OCI-LY1 (cell line): Measurements from ENCODE around the gene EYS.
"Not testable (repeated sequence)": the region's sequence is repeated elsewhere in the genome, so short reads cannot be mapped to it uniquely, and the experiment has no call there.

Source experiments
- H2AFZ ChIP-seq: fragments of 200-600 bp; sonication (generic), shearing (Covaris generic); 2 replicates; pipeline ENCODE4 v1.6.0; 2014; ENCODE audit warnings: antibody characterized with exemption, mild to moderate bottlenecking, low read length
- H3F3A ChIP-seq: fragments of 200-600 bp; sonication (generic), shearing (Covaris generic); 2 replicates; pipeline ENCODE4 v1.6.0; 2014; ENCODE audit warnings: mild to moderate bottlenecking, antibody characterized with exemption, low read length, moderate library complexity; ENCODE audit not compliant: insufficient read depth
- H3K27ac ChIP-seq: fragments of 200-600 bp; sonication (generic); 2 replicates; pipeline ENCODE4 v1.5.1; 2014; ENCODE audit warnings: low read length, mixed run types, mild to moderate bottlenecking, low read depth; ENCODE audit not compliant: poor library complexity, severe bottlenecking
- H3K27me3 ChIP-seq: fragments of 200-600 bp; sonication (generic); 2 replicates; pipeline ENCODE4 v1.6.0; 2014; ENCODE audit warnings: antibody characterized with exemption, mild to moderate bottlenecking, low read length, moderate library complexity; ENCODE audit not compliant: insufficient read depth
- H3K36me3 ChIP-seq: fragments of 200-600 bp; sonication (generic); 2 replicates; pipeline ENCODE4 v1.6.1; 2014; ENCODE audit warnings: mild to moderate bottlenecking, antibody characterized with exemption, low read length, moderate library complexity, mixed read lengths; ENCODE audit not compliant: insufficient read depth
- H3K4me1 ChIP-seq: fragments of 200-600 bp; sonication (generic); 2 replicates; pipeline ENCODE4 v1.5.1; 2014; ENCODE audit warnings: mild to moderate bottlenecking, low read length, moderate library complexity; ENCODE audit not compliant: insufficient read depth, severe bottlenecking
- H3K4me2 ChIP-seq: fragments of 200-600 bp; sonication (generic), shearing (Covaris generic); 2 replicates; pipeline ENCODE4 v1.6.1; 2014; ENCODE audit warnings: low read length
- H3K4me3 ChIP-seq: fragments of 200-600 bp; sonication (generic); 2 replicates; pipeline ENCODE4 v1.5.1; 2014; ENCODE audit warnings: low read length, low read depth, mild to moderate bottlenecking, mixed read lengths; ENCODE audit not compliant: poor library complexity, severe bottlenecking
- H3K79me2 ChIP-seq: fragments of 200-600 bp; shearing (Covaris generic); 2 replicates; pipeline ENCODE4 v1.6.1; 2016; ENCODE audit warnings: mixed run types, low read length, mixed read lengths; ENCODE audit not compliant: insufficient read depth
- H3K9ac ChIP-seq: fragments of 200-600 bp; sonication (generic), shearing (Covaris generic); 2 replicates; pipeline ENCODE4 v1.6.1; 2014; ENCODE audit warnings: mild to moderate bottlenecking, low read length, mixed read lengths
- H3K9me2 ChIP-seq: fragments of 200-600 bp; sonication (generic), shearing (Covaris generic); 2 replicates; pipeline ENCODE4 v1.6.1; 2014; ENCODE audit warnings: low read depth, mild to moderate bottlenecking, low read length, mixed read lengths
- H3K9me3 ChIP-seq: fragments of 200-600 bp; shearing (Covaris generic); 2 replicates; pipeline ENCODE4 v1.6.1; 2014; ENCODE audit warnings: low read length, mixed read lengths
- H4K20me1 ChIP-seq: fragments of 200-600 bp; sonication (generic), shearing (Covaris generic); 2 replicates; pipeline ENCODE4 v1.6.0; 2016; ENCODE audit warnings: mild to moderate bottlenecking, low read length; ENCODE audit not compliant: insufficient read depth
- CTCF ChIP-seq: fragments of 200-600 bp; sonication (generic), shearing (Covaris generic); IDR thresholded peaks from 2 replicates; pipeline ENCODE4 v1.5.1; 2017; ENCODE audit warnings: mild to moderate bottlenecking, antibody characterized with exemption, low read length, moderate library complexity, mixed read lengths
- EZH2 ChIP-seq: fragments of 200-600 bp; sonication (generic), shearing (Covaris generic); IDR thresholded peaks from 2 replicates; pipeline ENCODE4 v1.8.0; 2017; ENCODE audit warnings: borderline replicate concordance, mixed run types, mild to moderate bottlenecking, antibody characterized with exemption, low read length, moderate library complexity, mixed read lengths

The EYS gene

DNA sequence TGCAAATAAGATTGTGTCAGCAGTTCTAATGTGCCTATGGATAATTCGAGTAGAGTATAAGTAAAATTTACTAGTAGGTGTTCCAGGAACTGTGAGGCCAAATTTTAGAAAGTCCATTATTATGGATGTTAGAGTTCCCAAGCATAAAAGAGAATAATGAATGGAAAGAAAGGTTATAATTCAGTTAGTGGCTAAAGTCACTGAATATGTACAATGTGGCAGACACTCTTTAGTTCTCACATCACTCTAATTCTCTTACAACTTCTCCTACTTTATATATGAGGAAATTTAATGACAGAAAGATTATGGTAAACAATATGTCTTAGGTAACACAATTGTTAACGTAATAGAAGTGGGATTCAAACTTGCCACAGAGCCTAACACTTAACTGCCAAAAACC is 75.3 kb downstream of the EYS start:
- Histone ChIP-seq H3K4me2 (no peak overlapping the region), H3K4me3 (no peak overlapping the region), H3F3A (no peaks in the 10 kb centered on the region), H3K36me3 (no peaks in the 10 kb centered on the region), H3K4me1 (no peaks in the 10 kb centered on the region), H3K9ac (no peak overlapping the region), H3K9me2 (no peaks in the 10 kb centered on the region), H4K20me1 (no peaks in the 10 kb centered on the region), H2AFZ (no peak overlapping the region), H3K9me3 (no peaks in the 10 kb centered on the region), H3K79me2 (no peaks in the 10 kb centered on the region), H3K27me3 (no peaks in the 10 kb centered on the region), H3K27ac (no peak overlapping the region)
- TF ChIP-seq EZH2 (no peak), CTCF (no peak)

GRCh38 chr6:65627434-65627999 is 79.5 kb downstream of the EYS start:
- H3K9me3 ChIP-seq, H3K27me3 ChIP-seq, H3K36me3 ChIP-seq, H3K9ac ChIP-seq, H3K27ac ChIP-seq, H3K4me2 ChIP-seq, H4K20me1 ChIP-seq, H3K79me2 ChIP-seq, H3F3A ChIP-seq, H3K9me2 ChIP-seq, H2AFZ ChIP-seq, H3K4me3 ChIP-seq, H3K4me1 ChIP-seq: not testable (repeated sequence)

GRCh38 chr6:65627015-65627414 is 80.0 kb downstream of the EYS start:
- H3K36me3 ChIP-seq: no peaks in the 10 kb centered on the region
- no peaks in the 10 kb centered on the region for H3K4me1 ChIP-seq
- no peaks in the 10 kb centered on the region for H3K9me2 ChIP-seq
- H3K27ac ChIP-seq: no peak overlapping the region
- no peaks in the 10 kb centered on the region for H4K20me1 ChIP-seq
- H3K9me3 ChIP-seq: no peaks in the 10 kb centered on the region
- H2AFZ ChIP-seq: no peak overlapping the region
- no peak for TF ChIP-seq CTCF
- H3K4me3 ChIP-seq: no peak overlapping the region
- H3K79me2 ChIP-seq: no peaks in the 10 kb centered on the region
- no peak overlapping the region for H3K4me2 ChIP-seq
- H3K27me3 ChIP-seq: no peaks in the 10 kb centered on the region
- no peaks in the 10 kb centered on the region for H3F3A ChIP-seq
- no peak overlapping the region for H3K9ac ChIP-seq

DNA sequence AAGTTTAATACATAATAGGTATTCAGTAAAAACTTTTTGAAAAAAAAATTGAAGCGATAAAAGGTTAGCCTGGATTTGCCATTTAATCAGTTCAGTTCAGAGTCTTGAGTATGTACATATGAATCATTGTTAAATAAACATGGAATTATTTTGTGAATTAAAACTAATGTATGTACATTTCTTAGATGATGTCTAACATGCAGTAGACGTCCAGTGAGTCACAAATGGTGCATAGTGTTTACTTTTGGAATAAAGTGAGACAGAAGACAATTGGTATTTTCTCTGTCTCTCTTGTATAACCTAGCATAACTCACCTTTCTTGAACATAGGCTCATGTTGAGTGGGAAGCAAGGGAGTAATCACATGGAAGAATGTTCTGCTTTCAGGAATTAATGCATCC is 83.5 kb downstream of the EYS start:
- Histone ChIP-seq H3K79me2 (no peaks in the 10 kb centered on the region), H3K27me3 (no peaks in the 10 kb centered on the region), H3K4me2 (no peak overlapping the region), H3K9ac (no peak overlapping the region), H3F3A (no peaks in the 10 kb centered on the region), H3K36me3 (no peaks in the 10 kb centered on the region), H3K27ac (no peak overlapping the region), H3K9me3 (no peaks in the 10 kb centered on the region), H3K4me1 (no peaks in the 10 kb centered on the region), H3K4me3 (no peak overlapping the region), H3K9me2 (no peaks in the 10 kb centered on the region), H2AFZ (no peak overlapping the region), H4K20me1 (no peaks in the 10 kb centered on the region)
- no peak for TF ChIP-seq EZH2
- TF ChIP-seq CTCF: no peak
